Lower leg skin (tissue), 3 donors: Measurements from ENCODE around the gene STX16.

Experiments
- CTCF ChIP-seq, 3 donors: fragments of 450-650 bp; IDR thresholded peaks; one replicate each; pipeline ENCODE4 v1.5.1; 2016; ENCODE audit warnings: antibody characterized with exemption in 3 of 3, mild to moderate bottlenecking in 3 of 3, moderate library complexity in 2 of 3
- POLR2A ChIP-seq, 2 donors: fragments of 450-650 bp; IDR thresholded peaks; one replicate each; pipeline ENCODE4 v1.6.1; 2016 to 2017; ENCODE audit warnings: antibody characterized with exemption in 2 of 2, mild to moderate bottlenecking in 1 of 2, moderate library complexity in 1 of 2

DNA sequence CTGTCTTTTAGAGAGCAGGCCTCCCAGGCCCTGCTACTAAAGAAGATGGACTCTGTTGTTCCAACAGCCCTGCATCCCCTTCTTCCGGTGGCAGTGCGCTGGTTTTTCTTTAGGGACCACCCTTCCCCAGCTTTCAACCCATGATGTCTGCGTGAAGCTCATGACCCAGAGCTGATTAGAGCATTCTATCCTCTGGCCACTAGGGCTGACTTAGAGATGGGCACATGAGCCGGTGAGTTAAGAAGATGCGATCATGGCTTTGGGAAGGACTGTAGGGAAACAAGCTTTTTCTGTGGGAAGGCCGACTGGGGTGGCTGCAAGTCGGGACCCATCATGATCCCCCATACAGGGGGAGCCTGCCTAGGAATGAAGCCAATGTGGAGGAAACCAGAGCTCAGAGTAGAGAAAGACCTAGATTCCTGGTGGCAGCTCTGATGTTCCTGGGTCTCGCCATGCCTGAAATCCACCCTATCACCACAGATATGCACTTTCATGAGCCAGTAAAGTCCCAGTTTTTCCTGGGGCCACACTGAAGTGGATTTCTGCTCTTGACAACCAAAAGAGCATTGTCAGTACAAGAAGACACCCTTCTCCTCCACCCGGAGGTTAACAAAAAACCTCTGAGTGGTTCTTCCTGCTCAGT, 29.1 kb upstream of the STX16 start:
- TF ChIP-seq CTCF (IDR thresholded peaks at IDR 0.05), result no peak
- TF ChIP-seq POLR2A (IDR thresholded peaks at IDR 0.05), result no peak
